Activated CD8-positive, alpha-beta memory T cell treated with anti-CD3 and anti-CD28 coated beads for 1 hour (primary cell): ENCODE results near the gene MIAT.

Source experiments
- DNase-seq, 2 donors: peaks; one replicate each; pipeline ENCODE4 v3.0.0-alpha.2; 2020; ENCODE audit warnings: low read depth in 1 of 2; ENCODE audit errors: extremely low read depth in 1 of 2

The MIAT gene

GRCh38 chr22:26724414-26724813, 67.0 kb downstream of the MIAT start:
- DNase-seq: no peak

- no peak for DNase-seq
Measured at GRCh38 chr22:26725012-26725676, 67.8 kb downstream of the MIAT start.
